Endothelial cell (in vitro differentiated cells): ENCODE results near the gene PCED1A. TPM values are rescaled to one million over a fixed set of nuclear protein-coding genes. Genes with fewer than 3 reads are reported as not detected.

Source experiments
- DNase-seq: peaks from one replicate; pipeline ENCODE4 v3.0.0; 2021; ENCODE audit warnings: low spot score
- H3K27ac Mint-ChIP-seq: one replicate; pipeline ENCODE4 v1.8.0; 2021; ENCODE audit warnings: mixed read lengths, inconsistent platforms; ENCODE audit not compliant: unreplicated experiment
- H3K27me3 Mint-ChIP-seq: one replicate; pipeline ENCODE4 v1.8.0; 2021; ENCODE audit warnings: mild to moderate bottlenecking, moderate library complexity, mixed read lengths, inconsistent platforms; ENCODE audit not compliant: unreplicated experiment
- H3K36me3 Mint-ChIP-seq: one replicate; pipeline ENCODE4 v1.8.0; 2021; ENCODE audit warnings: mild to moderate bottlenecking, low read depth, mixed read lengths, inconsistent platforms; ENCODE audit not compliant: unreplicated experiment
- H3K4me1 Mint-ChIP-seq: one replicate; pipeline ENCODE4 v1.8.0; 2021; ENCODE audit warnings: mild to moderate bottlenecking, mixed read lengths, inconsistent platforms; ENCODE audit not compliant: unreplicated experiment
- H3K4me3 Mint-ChIP-seq: one replicate; pipeline ENCODE4 v1.8.0; 2021; ENCODE audit warnings: mild to moderate bottlenecking, mixed read lengths, inconsistent platforms; ENCODE audit not compliant: unreplicated experiment
- H3K9me3 Mint-ChIP-seq: one replicate; pipeline ENCODE4 v1.8.0; 2021; ENCODE audit warnings: mixed read lengths, inconsistent platforms; ENCODE audit not compliant: unreplicated experiment
- total RNA-seq: library from RNA; stranded (reverse); fragmentation: NEBNext Ultra II Directional; extraction: Animal tissue kit (Norgen Biotek cat#: 25700); gene quantifications from one replicate; pipeline ENCODE4 v1.2.1, GENCODE V29; 2021; ENCODE audit not compliant: unreplicated experiment
- TF ChIP-seq, protein P1 (sequence below): fragments of 200-600 bp; sonication (generic); IDR thresholded peaks from one replicate; pipeline ENCODE4 v1.5.0; 2021; ENCODE audit warnings: antibody characterized with exemption; ENCODE audit not compliant: unreplicated experiment

The PCED1A gene
- total RNA-seq, 1 donor from 2014 or later: 30.9 TPM

DNA sequence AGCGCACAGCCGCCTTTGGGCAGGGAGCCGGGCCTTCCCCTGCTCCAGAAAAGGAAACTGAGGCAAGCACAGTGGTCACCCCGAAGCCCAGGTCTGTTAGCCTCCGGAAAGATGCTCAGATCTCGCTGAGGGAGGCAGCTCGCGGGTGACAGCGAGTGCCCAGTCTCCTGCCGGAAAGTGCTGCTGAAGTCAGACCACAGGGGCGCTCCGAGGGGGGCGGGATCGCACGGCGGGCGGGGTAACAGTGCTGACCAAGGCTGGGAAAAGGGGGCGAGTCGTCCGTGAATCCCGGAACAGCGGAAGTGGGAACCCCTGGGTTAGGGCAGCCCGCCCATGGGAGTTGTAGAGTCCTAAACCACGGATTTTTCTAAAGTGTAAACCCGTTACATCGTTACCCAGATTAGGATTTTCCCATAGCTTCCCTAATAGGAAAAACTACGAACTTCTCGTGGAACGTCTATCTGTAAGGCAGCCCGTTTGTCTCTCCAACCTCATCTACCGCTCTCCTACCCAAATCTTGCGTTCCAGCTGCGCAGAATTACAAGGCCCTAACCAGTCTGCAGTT, 594 bp upstream of the PCED1A start:
- peak overlapping the region; percentile 94 for H3K4me3 Mint-ChIP-seq
- peaks cover 18% of the 10 kb centered on the region for H3K27me3 Mint-ChIP-seq
- peaks cover 24% of the 10 kb centered on the region for H3K36me3 Mint-ChIP-seq
- H3K4me1 Mint-ChIP-seq: peaks cover 21% of the 10 kb centered on the region
- H3K27ac Mint-ChIP-seq: peak overlapping the region; percentile 75
- TF ChIP-seq, protein P1, sequence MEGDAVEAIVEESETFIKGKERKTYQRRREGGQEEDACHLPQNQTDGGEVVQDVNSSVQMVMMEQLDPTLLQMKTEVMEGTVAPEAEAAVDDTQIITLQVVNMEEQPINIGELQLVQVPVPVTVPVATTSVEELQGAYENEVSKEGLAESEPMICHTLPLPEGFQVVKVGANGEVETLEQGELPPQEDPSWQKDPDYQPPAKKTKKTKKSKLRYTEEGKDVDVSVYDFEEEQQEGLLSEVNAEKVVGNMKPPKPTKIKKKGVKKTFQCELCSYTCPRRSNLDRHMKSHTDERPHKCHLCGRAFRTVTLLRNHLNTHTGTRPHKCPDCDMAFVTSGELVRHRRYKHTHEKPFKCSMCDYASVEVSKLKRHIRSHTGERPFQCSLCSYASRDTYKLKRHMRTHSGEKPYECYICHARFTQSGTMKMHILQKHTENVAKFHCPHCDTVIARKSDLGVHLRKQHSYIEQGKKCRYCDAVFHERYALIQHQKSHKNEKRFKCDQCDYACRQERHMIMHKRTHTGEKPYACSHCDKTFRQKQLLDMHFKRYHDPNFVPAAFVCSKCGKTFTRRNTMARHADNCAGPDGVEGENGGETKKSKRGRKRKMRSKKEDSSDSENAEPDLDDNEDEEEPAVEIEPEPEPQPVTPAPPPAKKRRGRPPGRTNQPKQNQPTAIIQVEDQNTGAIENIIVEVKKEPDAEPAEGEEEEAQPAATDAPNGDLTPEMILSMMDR: no peak
- peak; percentile 55 for DNase-seq
- no peaks in the 10 kb centered on the region for H3K9me3 Mint-ChIP-seq

GRCh38 chr20:2839732-2840137, 720 bp downstream of the PCED1A start:
- TF ChIP-seq, protein P1: no peak
- no peak for DNase-seq
- peak overlapping the region; percentile 91 for H3K4me3 Mint-ChIP-seq
- peaks cover 17% of the 10 kb centered on the region for H3K27me3 Mint-ChIP-seq
- H3K9me3 Mint-ChIP-seq: no peaks in the 10 kb centered on the region
- H3K27ac Mint-ChIP-seq: peak overlapping the region; percentile 79
- peaks cover 21% of the 10 kb centered on the region for H3K4me1 Mint-ChIP-seq
- H3K36me3 Mint-ChIP-seq: peaks cover 24% of the 10 kb centered on the region

DNA sequence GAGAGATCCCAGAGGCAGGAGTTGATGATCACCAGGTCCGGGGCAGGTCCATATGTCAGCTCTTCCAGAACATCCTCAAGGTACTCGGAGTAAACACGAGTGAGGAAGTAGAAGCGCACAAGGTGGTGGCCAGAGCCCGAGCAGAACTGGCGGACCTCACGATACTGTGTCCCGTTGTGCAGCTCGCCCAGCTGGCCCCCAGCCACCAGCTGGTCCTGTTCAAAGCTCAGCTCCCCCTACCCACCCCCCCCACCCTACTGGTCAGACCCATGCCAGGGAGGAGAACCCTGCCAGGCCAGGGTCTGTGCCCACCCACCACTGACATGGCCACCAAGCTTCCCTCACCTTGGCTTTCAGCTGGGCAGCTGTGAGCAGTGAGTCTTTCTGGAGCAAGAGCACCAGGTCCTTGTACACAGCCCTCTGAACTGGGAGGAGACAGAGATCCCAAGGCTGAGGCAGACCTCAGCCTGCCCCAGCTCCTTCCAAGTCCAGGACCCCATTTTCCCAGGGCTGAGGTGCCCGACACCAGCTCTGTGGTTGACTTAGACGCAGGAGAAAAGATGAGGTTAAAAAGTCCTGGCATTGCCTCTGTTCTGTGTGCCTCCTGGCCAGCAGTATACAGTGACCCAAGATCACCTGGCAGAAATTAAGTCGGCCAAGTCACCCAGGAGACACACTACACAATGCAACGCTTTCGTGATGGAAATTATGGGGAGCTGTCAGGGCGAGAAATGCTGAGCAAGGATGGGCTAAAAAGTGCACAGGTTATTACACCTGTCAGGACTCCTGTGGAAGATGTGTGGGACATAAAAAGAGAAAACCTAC, 1.4 kb downstream of the PCED1A start:
- H3K27ac Mint-ChIP-seq: peak overlapping the region; percentile 79
- H3K9me3 Mint-ChIP-seq: no peaks in the 10 kb centered on the region
- H3K36me3 Mint-ChIP-seq: peaks cover 24% of the 10 kb centered on the region
- H3K4me3 Mint-ChIP-seq: peak overlapping the region; percentile 91
- TF ChIP-seq, protein P1: no peak
- peaks cover 16% of the 10 kb centered on the region for H3K27me3 Mint-ChIP-seq
- H3K4me1 Mint-ChIP-seq: peaks cover 21% of the 10 kb centered on the region
- no peak for DNase-seq

DNA sequence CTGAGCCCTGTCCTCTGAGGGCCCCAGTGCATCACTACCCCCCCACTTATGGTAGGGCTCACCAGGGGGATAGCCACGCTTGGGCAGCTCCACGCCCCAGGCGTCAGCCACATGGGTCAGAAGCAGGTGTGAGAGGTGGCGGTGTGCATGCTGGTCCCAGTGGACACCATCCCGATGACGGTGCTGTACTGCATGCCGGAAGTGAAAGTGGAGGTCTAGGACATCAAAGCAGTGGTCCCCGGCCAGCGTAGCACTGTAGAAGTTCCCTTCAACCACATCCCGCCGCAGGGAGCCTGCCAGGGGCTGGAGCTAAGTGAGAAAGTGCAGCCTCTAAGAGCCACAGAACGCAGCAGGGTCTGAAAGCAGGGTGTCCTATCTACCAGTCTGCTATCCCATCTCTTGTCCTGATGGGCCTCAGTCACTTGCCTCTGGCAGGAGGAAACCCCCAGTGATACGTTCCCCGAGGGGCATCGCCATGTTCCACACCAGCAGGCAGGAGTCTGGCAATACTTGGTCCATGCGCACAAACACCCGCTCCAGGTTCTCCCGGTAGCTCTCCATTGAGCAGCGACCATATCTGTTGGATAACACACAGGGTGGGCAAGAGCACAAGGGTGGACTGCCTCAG, 2.2 kb downstream of the PCED1A start:
- peak overlapping the region; percentile 47 for H3K4me3 Mint-ChIP-seq
- peaks cover 24% of the 10 kb centered on the region for H3K36me3 Mint-ChIP-seq
- peaks cover 21% of the 10 kb centered on the region for H3K4me1 Mint-ChIP-seq
- TF ChIP-seq, protein P1: no peak
- peaks cover 16% of the 10 kb centered on the region for H3K27me3 Mint-ChIP-seq
- no peaks in the 10 kb centered on the region for H3K9me3 Mint-ChIP-seq
- no peak for DNase-seq
- no peak overlapping the region for H3K27ac Mint-ChIP-seq
